Measurements from ENCODE around the gene PPP1CC. TPM values are rescaled to one million over a fixed set of nuclear protein-coding genes. Genes with fewer than 3 reads are reported as not detected.

PPP1CC gene
- total RNA-seq = 10 to 100 TPM; 40.2 to 83.0 TPM

- Histone ChIP-seq H3K9me3 (no peaks in the 10 kb centered on the region), H3K27ac (peak within 1 kb of the TSS; percentile 79 to 92 (median 89)), H3K4me3 (peak within 1 kb of the TSS; percentile 87 to 92), H3K36me3 (replicated peaks in 1 of 2; ENCODE audit: insufficient read depth in 1 of 2, low read depth in 2 of 2) (no peaks in the 10 kb centered on the region), H3K27me3 (no peaks in the 10 kb centered on the region), H3K4me1 (peaks cover 35% of the 10 kb centered on the region)
- ATAC-seq (peak; percentile 97), DNase-seq (peak; percentile 94 to 96 (median 95))
- intact Hi-C loops (cut with DNase I) = no loop called here
- TF ChIP-seq POLR2A (IDR thresholded peaks at IDR 0.05) = peak; percentile 77 to 89 (median 89)
- TF ChIP-seq CTCF (IDR thresholded peaks at IDR 0.05) = no peak
- WGBS, 2 donors = 1% methylated on average over 26 to 43 of the region's 63 CpGs
Measured at GRCh38 chr12:110742718-110743570, at the start of gene PPP1CC. TSS of gene PPP1CC (minus strand) at chr12:110742891. CDS start at chr12:110742707, 184 bp downstream.

GRCh38 chr12:110791589-110791988 lies 48.9 kb upstream of the PPP1CC start:
- no peaks in the 10 kb centered on the region for H3K4me1 ChIP-seq
- no peaks in the 10 kb centered on the region for H3K27me3 ChIP-seq
- H3K4me3 ChIP-seq = no peak overlapping the region
- DNase-seq (no peak), ATAC-seq (no peak)
- H3K9me3 ChIP-seq = no peaks in the 10 kb centered on the region
- no peaks in the 10 kb centered on the region for H3K36me3 ChIP-seq (replicated peaks in 1 of 2; ENCODE audit: insufficient read depth in 1 of 2, low read depth in 2 of 2)
- H3K27ac ChIP-seq = no peak overlapping the region
- intact Hi-C loops (cut with DNase I) = no loop called here
- TF ChIP-seq POLR2A (IDR thresholded peaks at IDR 0.05) = no peak
- TF ChIP-seq CTCF (IDR thresholded peaks at IDR 0.05) = no peak
- WGBS, 2 donors = 74 to 88% methylated on average over 3 of the region's 3 CpGs

GRCh38 chr12:110790301-110790700 lies 47.6 kb upstream of the PPP1CC start:
- Histone ChIP-seq H3K27ac (no peak overlapping the region), H3K4me3 (no peak overlapping the region), H3K4me1 (no peaks in the 10 kb centered on the region), H3K36me3 (replicated peaks in 1 of 2; ENCODE audit: insufficient read depth in 1 of 2, low read depth in 2 of 2) (no peaks in the 10 kb centered on the region), H3K27me3 (no peaks in the 10 kb centered on the region), H3K9me3 (no peaks in the 10 kb centered on the region)
- TF ChIP-seq POLR2A (IDR thresholded peaks at IDR 0.05) (no peak), CTCF (IDR thresholded peaks at IDR 0.05) (no peak)
- ATAC-seq = no peak
- DNase-seq = peak in 1 of 4 donors; percentile 3
- 81 to 86% methylated on average over 1 of the region's 1 CpG for WGBS, 2 donors
- intact Hi-C loops (cut with DNase I) = no loop called here

- Histone ChIP-seq H3K9me3 (no peaks in the 10 kb centered on the region), H3K4me3 (no peak overlapping the region), H3K27ac (no peak overlapping the region), H3K4me1 (no peaks in the 10 kb centered on the region), H3K36me3 (replicated peaks in 1 of 2; ENCODE audit: insufficient read depth in 1 of 2, low read depth in 2 of 2) (no peaks in the 10 kb centered on the region), H3K27me3 (no peaks in the 10 kb centered on the region)
- DNase-seq (no peak), ATAC-seq (no peak)
- 73 to 80% methylated on average over 7 of the region's 7 CpGs for WGBS, 2 donors
- TF ChIP-seq CTCF (IDR thresholded peaks at IDR 0.05) (no peak), POLR2A (IDR thresholded peaks at IDR 0.05) (no peak)
- intact Hi-C loops (cut with DNase I) = no loop called here
Measured at GRCh38 chr12:110786012-110786411, 43.3 kb upstream of the PPP1CC start.

GRCh38 chr12:110785240-110785639 lies 42.5 kb upstream of the PPP1CC start:
- Histone ChIP-seq H3K36me3 (replicated peaks in 1 of 2; ENCODE audit: insufficient read depth in 1 of 2, low read depth in 2 of 2) (no peaks in the 10 kb centered on the region), H3K4me3 (no peak overlapping the region), H3K4me1 (no peaks in the 10 kb centered on the region), H3K27me3 (no peaks in the 10 kb centered on the region), H3K27ac (no peak overlapping the region), H3K9me3 (no peaks in the 10 kb centered on the region)
- intact Hi-C loops (cut with DNase I) = no loop called here
- 78 to 87% methylated on average over 7 of the region's 7 CpGs for WGBS, 2 donors
- no peak for DNase-seq
- no peak for ATAC-seq
- TF ChIP-seq CTCF (IDR thresholded peaks at IDR 0.05) (no peak), POLR2A (IDR thresholded peaks at IDR 0.05) (no peak)

All from body of pancreas (tissue), 4 donors.